ENCODE data around the gene JUN. TPM values are rescaled to one million over a fixed set of nuclear protein-coding genes. Genes with fewer than 3 reads are reported as not detected.

The JUN gene
- total and polyA plus RNA-seq, 2 experiments from 2014 or later: 23.3 to 28.5 TPM

- no peak overlapping the region for H3K4me3 ChIP-seq
- no peaks in the 10 kb centered on the region for H3K79me2 ChIP-seq (replicated peaks; ENCODE audit: insufficient read depth)
- H3K27ac ChIP-seq (ENCODE audit: low read depth): no peak overlapping the region
- H3K36me3 ChIP-seq (ENCODE audit: insufficient read depth): no peaks in the 10 kb centered on the region
- ATAC-seq: no peak
- no peak overlapping the region for H3K4me3 Mint-ChIP-seq
- H3K27ac Mint-ChIP-seq: no peak overlapping the region
- peaks cover 24% of the 10 kb centered on the region for H3K27me3 ChIP-seq (ENCODE audit: insufficient read depth)
- peaks cover 17% of the 10 kb centered on the region for H3K4me1 ChIP-seq (ENCODE audit: insufficient read depth)
- no peak overlapping the region for H2AFZ ChIP-seq
- 0 out of 2 replicates have a peak, but pooled peaks cover 5% of the 10 kb centered on the region for H3F3A ChIP-seq (replicated peaks; ENCODE audit: low read depth)
- no peak overlapping the region for H3K4me2 ChIP-seq
- H3K27me3 Mint-ChIP-seq (ENCODE audit: insufficient read depth, low read depth, poor library complexity): peaks cover 24% of the 10 kb centered on the region
- 0 out of 2 replicates have a peak, but pooled peaks cover 5% of the 10 kb centered on the region for H3K9me2 ChIP-seq (ENCODE audit: insufficient read depth)
- no peak for DNase-seq (ENCODE audit: low spot score)
- H4K20me1 ChIP-seq (replicated peaks; ENCODE audit: insufficient read depth): no peaks in the 10 kb centered on the region
- TF ChIP-seq JUNB (IDR thresholded peaks at IDR 0.05; ENCODE audit: unreplicated experiment) (no peak), STAT1 (IDR thresholded peaks at IDR 0.05; ENCODE audit: unreplicated experiment) (no peak), NANOG (IDR thresholded peaks at IDR 0.05; ENCODE audit: borderline replicate concordance) (no peak), POLR2AphosphoS5 (IDR thresholded peaks at IDR 0.05; ENCODE audit: low read depth) (no peak), ZNF462 (CRISPR knock-in tag; IDR thresholded peaks at IDR 0.05) (no peak), CREB1 (CRISPR knock-in tag; IDR thresholded peaks at IDR 0.05; ENCODE audit: low read depth) (no peak), EZH2 (IDR thresholded peaks at IDR 0.05; ENCODE audit: low read depth, unreplicated experiment) (no peak), ZNF114 (CRISPR knock-in tag; IDR thresholded peaks at IDR 0.05) (no peak), CTCF (conservative IDR thresholded peaks at IDR 0.05; ENCODE audit: low read depth in 2 of 2) (no peak), EZH2phosphoT487 (IDR thresholded peaks at IDR 0.05; ENCODE audit: unreplicated experiment) (no peak)
- TF ChIP-seq, protein P1, sequence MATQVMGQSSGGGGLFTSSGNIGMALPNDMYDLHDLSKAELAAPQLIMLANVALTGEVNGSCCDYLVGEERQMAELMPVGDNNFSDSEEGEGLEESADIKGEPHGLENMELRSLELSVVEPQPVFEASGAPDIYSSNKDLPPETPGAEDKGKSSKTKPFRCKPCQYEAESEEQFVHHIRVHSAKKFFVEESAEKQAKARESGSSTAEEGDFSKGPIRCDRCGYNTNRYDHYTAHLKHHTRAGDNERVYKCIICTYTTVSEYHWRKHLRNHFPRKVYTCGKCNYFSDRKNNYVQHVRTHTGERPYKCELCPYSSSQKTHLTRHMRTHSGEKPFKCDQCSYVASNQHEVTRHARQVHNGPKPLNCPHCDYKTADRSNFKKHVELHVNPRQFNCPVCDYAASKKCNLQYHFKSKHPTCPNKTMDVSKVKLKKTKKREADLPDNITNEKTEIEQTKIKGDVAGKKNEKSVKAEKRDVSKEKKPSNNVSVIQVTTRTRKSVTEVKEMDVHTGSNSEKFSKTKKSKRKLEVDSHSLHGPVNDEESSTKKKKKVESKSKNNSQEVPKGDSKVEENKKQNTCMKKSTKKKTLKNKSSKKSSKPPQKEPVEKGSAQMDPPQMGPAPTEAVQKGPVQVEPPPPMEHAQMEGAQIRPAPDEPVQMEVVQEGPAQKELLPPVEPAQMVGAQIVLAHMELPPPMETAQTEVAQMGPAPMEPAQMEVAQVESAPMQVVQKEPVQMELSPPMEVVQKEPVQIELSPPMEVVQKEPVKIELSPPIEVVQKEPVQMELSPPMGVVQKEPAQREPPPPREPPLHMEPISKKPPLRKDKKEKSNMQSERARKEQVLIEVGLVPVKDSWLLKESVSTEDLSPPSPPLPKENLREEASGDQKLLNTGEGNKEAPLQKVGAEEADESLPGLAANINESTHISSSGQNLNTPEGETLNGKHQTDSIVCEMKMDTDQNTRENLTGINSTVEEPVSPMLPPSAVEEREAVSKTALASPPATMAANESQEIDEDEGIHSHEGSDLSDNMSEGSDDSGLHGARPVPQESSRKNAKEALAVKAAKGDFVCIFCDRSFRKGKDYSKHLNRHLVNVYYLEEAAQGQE (IDR thresholded peaks at IDR 0.05; ENCODE audit: unreplicated experiment): no peak
- TF ChIP-seq, protein P2, sequence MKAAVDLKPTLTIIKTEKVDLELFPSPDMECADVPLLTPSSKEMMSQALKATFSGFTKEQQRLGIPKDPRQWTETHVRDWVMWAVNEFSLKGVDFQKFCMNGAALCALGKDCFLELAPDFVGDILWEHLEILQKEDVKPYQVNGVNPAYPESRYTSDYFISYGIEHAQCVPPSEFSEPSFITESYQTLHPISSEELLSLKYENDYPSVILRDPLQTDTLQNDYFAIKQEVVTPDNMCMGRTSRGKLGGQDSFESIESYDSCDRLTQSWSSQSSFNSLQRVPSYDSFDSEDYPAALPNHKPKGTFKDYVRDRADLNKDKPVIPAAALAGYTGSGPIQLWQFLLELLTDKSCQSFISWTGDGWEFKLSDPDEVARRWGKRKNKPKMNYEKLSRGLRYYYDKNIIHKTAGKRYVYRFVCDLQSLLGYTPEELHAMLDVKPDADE (IDR thresholded peaks at IDR 0.05): no peak
- H3K36me3 Mint-ChIP-seq (ENCODE audit: low read depth): no peaks in the 10 kb centered on the region
- H3K9me3 Mint-ChIP-seq: no peaks in the 10 kb centered on the region
- H3K4me1 Mint-ChIP-seq: peaks cover 20% of the 10 kb centered on the region
These were observed 27.5 kb upstream of the JUN start for GRCh38 chr1:58811303-58811702.

All from GM23338 (cell line).